IMR-90 (cell line): ENCODE results near the gene MCTP2. TPM values are rescaled to one million over a fixed set of nuclear protein-coding genes. Genes with fewer than 3 reads are reported as not detected.

Source experiments
- ATAC-seq: fragments of 200-7000 bp; cut with Tn5 transposase; 2 replicates; pipeline ENCODE4 v1.9.1; 2020; ENCODE audit warnings: low read depth, mild to moderate bottlenecking, moderate library complexity
- BruUV-seq: library from RNA; stranded (reverse); fragments of 400-500 nt; replicated peaks from 2 replicates; lab custom pipeline; 2021; lab: Mats Ljungman, UMichigan
- CTCF ChIA-PET: fragments of 300-600 bp; formaldehyde crosslinking; extraction: SDS; loops from one replicate; lab custom pipeline; 2021; ENCODE audit warnings: antibody characterized with exemption; lab: Yijun Ruan, JAX
- POLR2A ChIA-PET: fragments of 300-600 bp; sonication (Branson Sonifier 250); formaldehyde crosslinking; loops from one replicate; lab custom pipeline; 2022; ENCODE audit warnings: antibody characterized with exemption; ENCODE audit not compliant: unreplicated experiment; lab: Charles Lee
- DNase-seq: peaks from one replicate; pipeline ENCODE4 v3.0.0; 2013
- H2AFZ ChIP-seq: replicated peaks from 2 replicates; pipeline ENCODE3; 2013; ENCODE audit warnings: low read length, mild to moderate bottlenecking; ENCODE audit not compliant: poor library complexity
- H2AK5ac ChIP-seq: 2 replicates; pipeline ENCODE4 v1.6.1; 2013; ENCODE audit warnings: low read depth, low read length, inconsistent platforms
- H2AK9ac ChIP-seq: replicated peaks from 2 replicates; pipeline ENCODE3; 2013; ENCODE audit warnings: mild to moderate bottlenecking, low read depth, low read length, moderate library complexity; ENCODE audit not compliant: poor library complexity
- H2BK120ac ChIP-seq: 2 replicates; pipeline ENCODE4 v1.6.1; 2013; ENCODE audit warnings: low read depth, low read length, inconsistent platforms
- H2BK15ac ChIP-seq: 3 replicates; pipeline ENCODE4 v1.6.1; 2013; ENCODE audit warnings: low read depth, low read length, inconsistent platforms
- H2BK20ac ChIP-seq: 2 replicates; pipeline ENCODE4 v1.6.1; 2013; ENCODE audit warnings: low read depth, mild to moderate bottlenecking, inconsistent platforms, low read length, moderate library complexity
- H2BK5ac ChIP-seq: 2 replicates; pipeline ENCODE4 v1.6.1; 2013; ENCODE audit warnings: mild to moderate bottlenecking, low read depth, low read length, inconsistent platforms; ENCODE audit not compliant: poor library complexity, severe bottlenecking
- H3K14ac ChIP-seq: replicated peaks from 2 replicates; pipeline ENCODE4 v1.6.1; 2013; ENCODE audit warnings: low read depth, low read length, inconsistent platforms
- H3K18ac ChIP-seq: 2 replicates; pipeline ENCODE4 v1.6.1; 2013; ENCODE audit warnings: low read depth, low read length, control low read depth
- H3K23ac ChIP-seq: 2 replicates; pipeline ENCODE4 v1.6.1; 2013; ENCODE audit warnings: low read depth, low read length, inconsistent platforms
- H3K27ac ChIP-seq: 2 replicates; pipeline ENCODE4 v1.5.1; 2013; ENCODE audit warnings: mild to moderate bottlenecking, control low read depth, low read length; ENCODE audit not compliant: insufficient read depth
- H3K27me3 ChIP-seq: 2 replicates; pipeline ENCODE4 v1.6.1; 2013; ENCODE audit warnings: low read length; ENCODE audit not compliant: control insufficient read depth, insufficient read depth
- H3K36me3 ChIP-seq: 2 replicates; pipeline ENCODE4 v1.6.1; 2013; ENCODE audit warnings: low read length, mixed read lengths; ENCODE audit not compliant: control insufficient read depth, insufficient read depth
- H3K4ac ChIP-seq: 2 replicates; pipeline ENCODE4 v1.6.1; 2013; ENCODE audit warnings: low read depth, low read length, inconsistent platforms
- H3K4me1 ChIP-seq: 2 replicates; pipeline ENCODE4 v1.6.1; 2013; ENCODE audit warnings: low read length, mixed read lengths; ENCODE audit not compliant: control insufficient read depth, insufficient read depth
- H3K4me2 ChIP-seq: 2 replicates; pipeline ENCODE4 v1.6.1; 2013; ENCODE audit warnings: low read depth, mild to moderate bottlenecking, control low read depth, low read length, moderate library complexity
- H3K4me3 ChIP-seq: 2 replicates; pipeline ENCODE4 v1.5.1; 2013; ENCODE audit warnings: low read depth, mild to moderate bottlenecking, control low read depth, low read length, moderate library complexity; ENCODE audit not compliant: insufficient read depth
- H3K56ac ChIP-seq: 2 replicates; pipeline ENCODE4 v1.6.1; 2013; ENCODE audit warnings: low read length, inconsistent platforms; ENCODE audit not compliant: insufficient read depth; ENCODE audit errors: extremely low read depth
- H3K79me1 ChIP-seq, 2 experiments: 2 replicates each; pipeline ENCODE4 v1.6.1; 2013; ENCODE audit warnings: low read length in 2 of 2, inconsistent platforms in 1 of 2, low read depth in 1 of 2
- H3K9ac ChIP-seq: 2 replicates; pipeline ENCODE4 v1.6.1; 2013; ENCODE audit warnings: low read depth, low read length, control low read depth
- H3K9me1 ChIP-seq: 2 replicates; pipeline ENCODE4 v1.6.1; 2013; ENCODE audit warnings: low read length, inconsistent platforms; ENCODE audit not compliant: insufficient read depth
- H3K9me3 ChIP-seq: 2 replicates; pipeline ENCODE4 v1.6.1; 2013; ENCODE audit warnings: low read length; ENCODE audit not compliant: control insufficient read depth, insufficient read depth
- H4K20me1 ChIP-seq: 2 replicates; pipeline ENCODE4 v1.6.1; 2013; ENCODE audit warnings: low read length, inconsistent platforms; ENCODE audit not compliant: insufficient read depth
- H4K5ac ChIP-seq: 2 replicates; pipeline ENCODE4 v1.6.1; 2013; ENCODE audit warnings: mild to moderate bottlenecking, low read depth, low read length, control low read depth
- H4K8ac ChIP-seq, 2 experiments: 2 replicates each; pipeline ENCODE4 v1.6.1; 2013; ENCODE audit warnings: low read depth in 2 of 2, low read length in 2 of 2, control low read depth in 1 of 2, inconsistent platforms in 1 of 2
- H4K91ac ChIP-seq: 2 replicates; pipeline ENCODE4 v1.6.1; 2013; ENCODE audit warnings: low read depth, low read length, inconsistent platforms; ENCODE audit not compliant: insufficient read depth
- CEBPB ChIP-seq: IDR thresholded peaks from 2 replicates; pipeline ENCODE4 v1.6.1; 2012; ENCODE audit warnings: low read depth, low read length, improper control_type of control experiment
- CHD1 ChIP-seq: IDR thresholded peaks from 2 replicates; pipeline ENCODE4 v1.6.1; 2012; ENCODE audit warnings: low read depth, low read length, improper control_type of control experiment
- CTCF ChIP-seq: conservative IDR thresholded peaks from 2 replicates; pipeline ENCODE4 v1.5.1; 2012; ENCODE audit warnings: mild to moderate bottlenecking, low read depth, low read length, improper control_type of control experiment
- MXI1 ChIP-seq: IDR thresholded peaks from 2 replicates; pipeline ENCODE4 v1.6.1; 2012; ENCODE audit warnings: low read depth, mild to moderate bottlenecking, low read length, moderate library complexity, borderline replicate concordance
- POLR2A ChIP-seq: IDR thresholded peaks from 2 replicates; pipeline ENCODE4 v1.6.1; 2012; ENCODE audit warnings: mild to moderate bottlenecking, low read depth, low read length
- RAD21 ChIP-seq: IDR thresholded peaks from 2 replicates; pipeline ENCODE4 v1.6.1; 2012; ENCODE audit warnings: low read length, improper control_type of control experiment
- SMC3 ChIP-seq: fragments of 150-350 bp; IDR thresholded peaks from 2 replicates; pipeline ENCODE4 v1.6.1; 2016; ENCODE audit warnings: low read depth, mild to moderate bottlenecking, antibody characterized with exemption, low read length, moderate library complexity
- WGBS, 2 experiments: methylation state at CpG; one replicate each; pipeline versions ENCODE4 v1.1.5 to v1.1.7; 2013; ENCODE audit warnings: missing lambda C conversion rate in 2 of 2; ENCODE audit not compliant: insufficient read length in 1 of 2; ENCODE audit errors: extremely low coverage in 2 of 2; 5-methylcytosine and 5-hydroxymethylcytosine counted together
- dilution Hi-C: fragments of 300-500 bp; cut with HindIII; formaldehyde crosslinking; loops from one replicate; pipeline ENCODE4 v1.14.3; 2018; ENCODE audit warnings: low sequenced_read_pairs; ENCODE audit not compliant: unreplicated experiment
- in situ Hi-C: fragments of 300-500 bp; cut with MboI; formaldehyde crosslinking; loops from 3 replicates; pipeline ENCODE4 v1.14.3; 2019; ENCODE audit warnings: low sequenced_read_pairs, inconsistent platforms, mixed read lengths
- intact Hi-C: fragments of 100-400 bp; cut with micrococcal nuclease; formaldehyde crosslinking; loops from 2 replicates; pipeline ENCODE4 v1.10.0; 2022
- polyA plus RNA-seq, 3 experiments: library from polyadenylated mRNA; depleted of rRNA; stranded (reverse); fragments of >200 nt; gene quantifications; 2 replicates each; pipeline ENCODE4 v1.2.3, GENCODE V29; 2012; ENCODE audit warnings: low replicate concordance in 1 of 3
- total RNA-seq: library from RNA; depleted of rRNA; stranded (reverse); fragments of >200 nt; gene quantifications from 2 replicates; pipeline ENCODE4 v1.2.3, GENCODE V29; 2012

Gene MCTP2
- total and polyA plus RNA-seq, 2 of the 4 experiments (the other 2 are of a cell fraction): 5.1 to 9.9 TPM

- dilution Hi-C loops: no loop called here
- Histone ChIP-seq H3K56ac (no peak overlapping the region), H3K79me1 (no peaks in the 10 kb centered on the region), H3K23ac (no peak overlapping the region), H3K18ac (no peak overlapping the region), H3K4me2 (no peak overlapping the region), H3K14ac (no peak overlapping the region), H2BK120ac (no peak overlapping the region), H3K4me3 (no peak overlapping the region), H3K27me3 (no peaks in the 10 kb centered on the region), H2BK20ac (no peak overlapping the region), H3K4ac (no peak overlapping the region), H2BK15ac (no peak overlapping the region), H4K5ac (no peak overlapping the region), H2AFZ (no peak overlapping the region), H4K91ac (no peak overlapping the region), H3K9me3 (peaks cover 3% of the 10 kb centered on the region), H3K9ac (no peak overlapping the region), H2BK5ac (no peak overlapping the region), H4K20me1 (no peaks in the 10 kb centered on the region), H3K9me1 (no peaks in the 10 kb centered on the region), H3K4me1 (no peaks in the 10 kb centered on the region), H3K36me3 (no peaks in the 10 kb centered on the region), H2AK9ac (no peak overlapping the region), H4K8ac (no peak overlapping the region), H2AK5ac (no peak overlapping the region), H3K27ac (no peak overlapping the region)
- DNase-seq (no peak), ATAC-seq (no peak)
- ChIA-PET CTCF (no interaction called here), POLR2A (no interaction called here)
- in situ Hi-C loops: no loop called here
- no peak for TF ChIP-seq SMC3
- TF ChIP-seq CHD1: no peak
- no peak for TF ChIP-seq RAD21
- TF ChIP-seq MXI1: no peak
- no peak for TF ChIP-seq CEBPB
- TF ChIP-seq POLR2A: no peak
- no peak for TF ChIP-seq CTCF
- no TSS peak for BruUV-seq
- WGBS, 2 experiments: 27% methylated on average over 2 of the region's 3 CpGs; no CpG with 5 or more reads in 1 of the 2 experiments
- intact Hi-C loops: no loop called here
These were observed 300.9 kb downstream of the MCTP2 start for GRCh38 chr15:94532226-94532625.
